K562 (cell line): ENCODE measurements around the gene EGFL7. TPM values are rescaled to one million over a fixed set of nuclear protein-coding genes. Genes with fewer than 3 reads are reported as not detected.

Experiments
- CBX8 ChIP-seq: fragments of 200-600 bp; sonication (generic); IDR thresholded peaks from 2 replicates; pipeline ENCODE4 v1.6.1; 2012; ENCODE audit warnings: borderline replicate concordance, mixed run types, low read depth, mild to moderate bottlenecking, moderate library complexity, mixed read lengths, low read length, control low read depth, inconsistent platforms; ENCODE audit not compliant: poor library complexity, severe bottlenecking; ENCODE audit errors: extremely low read depth
- CCNT2 ChIP-seq: IDR thresholded peaks from 2 replicates; pipeline ENCODE4 v1.6.1; 2011; ENCODE audit warnings: borderline replicate concordance, low read depth, mild to moderate bottlenecking, moderate library complexity, mixed read lengths, low read length; ENCODE audit not compliant: insufficient read length; ENCODE audit errors: extremely low read depth
- DEAF1 ChIP-seq: fragments of 450-650 bp; formaldehyde crosslinking; IDR thresholded peaks from 2 replicates; pipeline ENCODE4 v1.4.0; 2020; ENCODE audit warnings: mild to moderate bottlenecking, moderate library complexity
- MYNN ChIP-seq, 2 experiments: sonication (generic); formaldehyde crosslinking in 1 of 2; IDR thresholded peaks; 2 replicates each; pipeline versions ENCODE4 v1.5.0 to v1.6.1; 2016 to 2020; ENCODE audit warnings: antibody characterized with exemption in 1 of 2, missing genetic modification reagents in 1 of 2
- PRDM10 ChIP-seq: fragments of 450-650 bp; IDR thresholded peaks from 2 replicates; pipeline ENCODE4 v1.6.1; 2018; ENCODE audit not compliant: partially characterized antibody
- PRPF4 ChIP-seq: fragments of 200-400 bp; formaldehyde crosslinking; IDR thresholded peaks from one replicate; pipeline ENCODE4 v1.6.1; 2017; ENCODE audit warnings: low read length, low read depth, mild to moderate bottlenecking; ENCODE audit not compliant: insufficient read depth, poor library complexity, severe bottlenecking
- TAF1 ChIP-seq: IDR thresholded peaks from 2 replicates; pipeline ENCODE4 v1.6.1; 2011; ENCODE audit warnings: mild to moderate bottlenecking, low read length, moderate library complexity; ENCODE audit not compliant: insufficient read depth, control insufficient read depth, severe bottlenecking; ENCODE audit errors: extremely low read depth
- ZBTB11 ChIP-seq, 3 experiments: fragments of 200-800 bp in 1 of 3; fragments of 250-450 bp in 1 of 3; fragments of 450-650 bp in 1 of 3; sonication (Bioruptor Pico) in 1 of 3; sonication (Bioruptor generic) in 1 of 3; formaldehyde crosslinking in 1 of 3; IDR thresholded peaks; 2 replicates each; pipeline versions ENCODE4 v1.6.1 to v1.8.0; 2016 to 2022; ENCODE audit warnings: mild to moderate bottlenecking in 2 of 3, missing genetic modification characterization in 2 of 3, missing compliant biosample characterization in 1 of 3, moderate library complexity in 1 of 3
- polyA plus RNA-seq, 8 experiments: library from polyadenylated mRNA; depleted of rRNA in 4 of 8; stranded (reverse) in 5 of 8; unstranded in 3 of 8; fragments of >200 nt; fragmentation: Nextera tagmentation in 2 of 8; fragmentation: Illumina TruSeq in 1 of 8; extraction: Ambion mirVana in 2 of 8; extraction: Trizol in 1 of 8; gene quantifications; 2 replicates each; pipeline versions ENCODE4 v1.2.1 to v1.2.3, GENCODE V29; 2011 to 2014; ENCODE audit warnings: inconsistent platforms in 1 of 8, missing spikeins in 1 of 8
- total RNA-seq, 7 experiments: library from RNA; depleted of rRNA in 6 of 7; stranded (reverse); fragments of >200 nt in 6 of 7; fragmentation: Illumina TruSeq in 2 of 7; extraction: Trizol in 2 of 7; gene quantifications; 2 replicates each; pipeline versions ENCODE4 v1.2.1 to v1.2.3, GENCODE V29; 2011 to 2021; ENCODE audit warnings: low replicate concordance in 1 of 7
- TF ChIP-seq, protein P1 (sequence below): fragments of 200-800 bp; sonication (Bioruptor generic); IDR thresholded peaks from 2 replicates; pipeline ENCODE4 v1.6.1; 2017; ENCODE audit warnings: missing genetic modification characterization, missing compliant biosample characterization
- TF ChIP-seq, protein P2 (sequence below), 2 experiments: fragments of 250-450 bp in 1 of 2; fragments of 450-650 bp in 1 of 2; sonication (Bioruptor Pico) in 1 of 2; IDR thresholded peaks; 2 replicates each; pipeline versions ENCODE4 v1.6.1 to v1.8.0; 2016 to 2021; ENCODE audit warnings: mild to moderate bottlenecking in 2 of 2, moderate library complexity in 2 of 2, missing compliant biosample characterization in 1 of 2, missing genetic modification characterization in 1 of 2

The EGFL7 gene
- total and polyA plus RNA-seq, 9 of the 15 experiments (the other 6 are each of a cell fraction or from before 2014, with no cell fraction given), result 1.5 to 286 (median 55.5) TPM

DNA sequence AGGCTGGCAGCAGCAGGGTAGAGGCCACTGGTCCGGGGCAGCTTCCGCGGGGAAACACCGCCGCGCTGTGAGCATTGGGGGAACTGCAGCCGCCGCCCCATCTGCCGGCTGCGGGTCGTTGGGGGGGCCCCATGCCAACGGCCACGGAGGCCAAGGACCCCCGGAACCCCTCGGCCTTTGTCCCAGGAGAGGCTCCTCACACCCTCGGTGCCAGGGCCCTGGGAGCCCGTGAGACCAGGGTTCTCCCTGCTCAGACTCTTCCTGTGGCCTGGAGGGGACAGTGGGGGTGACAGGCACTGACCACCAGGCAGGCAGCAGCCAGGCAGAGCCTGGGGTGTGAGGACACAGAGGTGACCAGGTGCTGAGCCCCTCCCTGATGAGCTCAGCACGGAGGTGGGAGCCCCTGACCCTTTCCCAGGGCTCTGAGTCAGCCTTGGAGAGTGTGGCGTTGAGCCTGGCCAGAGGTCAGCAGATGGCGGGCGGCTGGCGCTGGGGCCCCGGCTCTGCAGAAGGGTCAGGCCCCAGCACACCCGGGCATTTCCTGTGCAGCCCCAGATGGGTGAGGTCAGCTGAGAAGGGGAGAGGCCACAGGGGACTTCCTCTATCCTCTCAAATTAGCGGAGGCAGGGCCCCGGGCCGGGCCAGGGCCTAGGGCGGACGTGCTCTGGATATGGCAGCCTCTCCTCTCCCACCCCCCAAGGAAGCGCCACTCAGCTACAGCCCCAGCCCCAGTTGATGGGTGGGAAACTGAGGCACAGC, 17.9 kb upstream of the EGFL7 start (continued):
- TF ChIP-seq, protein P1, sequence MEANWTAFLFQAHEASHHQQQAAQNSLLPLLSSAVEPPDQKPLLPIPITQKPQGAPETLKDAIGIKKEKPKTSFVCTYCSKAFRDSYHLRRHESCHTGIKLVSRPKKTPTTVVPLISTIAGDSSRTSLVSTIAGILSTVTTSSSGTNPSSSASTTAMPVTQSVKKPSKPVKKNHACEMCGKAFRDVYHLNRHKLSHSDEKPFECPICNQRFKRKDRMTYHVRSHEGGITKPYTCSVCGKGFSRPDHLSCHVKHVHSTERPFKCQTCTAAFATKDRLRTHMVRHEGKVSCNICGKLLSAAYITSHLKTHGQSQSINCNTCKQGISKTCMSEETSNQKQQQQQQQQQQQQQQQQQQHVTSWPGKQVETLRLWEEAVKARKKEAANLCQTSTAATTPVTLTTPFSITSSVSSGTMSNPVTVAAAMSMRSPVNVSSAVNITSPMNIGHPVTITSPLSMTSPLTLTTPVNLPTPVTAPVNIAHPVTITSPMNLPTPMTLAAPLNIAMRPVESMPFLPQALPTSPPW, result peak; percentile 80
- TF ChIP-seq MYNN (IDR thresholded peaks at IDR 0.05) (peak; percentile 59), MYNN (CRISPR knock-in tag; IDR thresholded peaks at IDR 0.05) (no peak), DEAF1 (peak; percentile 56; the same call in 1 of the 2 replicates), CCNT2 (no peak), TAF1 (no peak), PRPF4 (no peak), PRDM10 (no peak), ZBTB11 (CRISPR knock-in tag; IDR thresholded peaks at IDR 0.05) (peak in 2 of 3 experiments; percentile 20 to 70; a peak in 3 of 6 replicates), CBX8 (no peak)
- TF ChIP-seq, protein P2, sequence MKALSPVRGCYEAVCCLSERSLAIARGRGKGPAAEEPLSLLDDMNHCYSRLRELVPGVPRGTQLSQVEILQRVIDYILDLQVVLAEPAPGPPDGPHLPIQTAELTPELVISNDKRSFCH (CRISPR knock-in tag; IDR thresholded peaks at IDR 0.05), result no peak
- TF ChIP-seq, protein P2 (tag; IDR thresholded peaks at IDR 0.05), result peak; percentile 46; the same call in 1 of the 2 replicates
